ENCODE data around the gene CARD19.

Gene CARD19

GRCh38 chr9:93054758-93055704 lies 41.0 kb upstream of the CARD19 start:
- Histone ChIP-seq H3K27ac (ENCODE audit: extremely low read depth, low read depth, low read length) (no peak overlapping the region), H3K36me3 (ENCODE audit: control insufficient read depth in 2 of 2, insufficient read depth in 1 of 2, low read length in 2 of 2) (no peaks in the 10 kb centered on the region), H3K4me3 (ENCODE audit: low read depth, low read length) (no peak overlapping the region), H3K9me3 (ENCODE audit: control insufficient read depth, insufficient read depth, low read depth, low read length) (no peaks in the 10 kb centered on the region), H3K4me1 (ENCODE audit: control insufficient read depth, insufficient read depth, low read length) (no peaks in the 10 kb centered on the region)
- CTCF ChIA-PET, result interaction anchor here (0.6 to 1.1 kb wide), 3 partner anchors 10 to 1746 kb away, joined by 3 read pairs; no protein-coding TSS in a partner anchor
- TF ChIP-seq HOXC10 (CRISPR knock-in tag; IDR thresholded peaks at IDR 0.05) (no peak), ZFP69B (tag by site-specific recombination; IDR thresholded peaks at IDR 0.05) (no peak), ZNF324 (tag by site-specific recombination; IDR thresholded peaks at IDR 0.05) (no peak), ZNF2 (tag by site-specific recombination; IDR thresholded peaks at IDR 0.05) (no peak), KLF8 (tag by site-specific recombination; IDR thresholded peaks at IDR 0.05) (no peak), BCL11B (tag by site-specific recombination; IDR thresholded peaks at IDR 0.05; ENCODE audit: low read depth) (no peak), KLF16 (tag by site-specific recombination; IDR thresholded peaks at IDR 0.05) (no peak), ZNF366 (tag by site-specific recombination; conservative IDR thresholded peaks at IDR 0.05) (no peak), ZBTB10 (tag by site-specific recombination; IDR thresholded peaks at IDR 0.05) (no peak), PRDM1 (tag by site-specific recombination; IDR thresholded peaks at IDR 0.05) (no peak), IKZF3 (tag by site-specific recombination; IDR thresholded peaks at IDR 0.05) (no peak), SP3 (tag by site-specific recombination; IDR thresholded peaks at IDR 0.05) (no peak), ZNF449 (tag by site-specific recombination; IDR thresholded peaks at IDR 0.05) (no peak), KLF10 (tag by site-specific recombination; IDR thresholded peaks at IDR 0.05) (no peak), OSR2 (tag by site-specific recombination; IDR thresholded peaks at IDR 0.05) (no peak), ZNF16 (tag by site-specific recombination; IDR thresholded peaks at IDR 0.05; ENCODE audit: low read depth) (no peak), ZNF596 (tag by site-specific recombination; IDR thresholded peaks at IDR 0.05) (no peak), ZNF302 (tag by site-specific recombination; IDR thresholded peaks at IDR 0.05; ENCODE audit: low read depth) (no peak), ZNF571 (tag by site-specific recombination; IDR thresholded peaks at IDR 0.05) (no peak)
- TF ChIP-seq, protein P1, sequence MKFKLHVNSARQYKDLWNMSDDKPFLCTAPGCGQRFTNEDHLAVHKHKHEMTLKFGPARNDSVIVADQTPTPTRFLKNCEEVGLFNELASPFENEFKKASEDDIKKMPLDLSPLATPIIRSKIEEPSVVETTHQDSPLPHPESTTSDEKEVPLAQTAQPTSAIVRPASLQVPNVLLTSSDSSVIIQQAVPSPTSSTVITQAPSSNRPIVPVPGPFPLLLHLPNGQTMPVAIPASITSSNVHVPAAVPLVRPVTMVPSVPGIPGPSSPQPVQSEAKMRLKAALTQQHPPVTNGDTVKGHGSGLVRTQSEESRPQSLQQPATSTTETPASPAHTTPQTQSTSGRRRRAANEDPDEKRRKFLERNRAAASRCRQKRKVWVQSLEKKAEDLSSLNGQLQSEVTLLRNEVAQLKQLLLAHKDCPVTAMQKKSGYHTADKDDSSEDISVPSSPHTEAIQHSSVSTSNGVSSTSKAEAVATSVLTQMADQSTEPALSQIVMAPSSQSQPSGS (tag by site-specific recombination; IDR thresholded peaks at IDR 0.05; ENCODE audit: low read depth), result no peak
- POLR2A ChIA-PET, result no interaction called here

All from HEK293 (cell line).